ENCODE measurements around the gene GNAS-AS1.

The GNAS-AS1 gene

DNA sequence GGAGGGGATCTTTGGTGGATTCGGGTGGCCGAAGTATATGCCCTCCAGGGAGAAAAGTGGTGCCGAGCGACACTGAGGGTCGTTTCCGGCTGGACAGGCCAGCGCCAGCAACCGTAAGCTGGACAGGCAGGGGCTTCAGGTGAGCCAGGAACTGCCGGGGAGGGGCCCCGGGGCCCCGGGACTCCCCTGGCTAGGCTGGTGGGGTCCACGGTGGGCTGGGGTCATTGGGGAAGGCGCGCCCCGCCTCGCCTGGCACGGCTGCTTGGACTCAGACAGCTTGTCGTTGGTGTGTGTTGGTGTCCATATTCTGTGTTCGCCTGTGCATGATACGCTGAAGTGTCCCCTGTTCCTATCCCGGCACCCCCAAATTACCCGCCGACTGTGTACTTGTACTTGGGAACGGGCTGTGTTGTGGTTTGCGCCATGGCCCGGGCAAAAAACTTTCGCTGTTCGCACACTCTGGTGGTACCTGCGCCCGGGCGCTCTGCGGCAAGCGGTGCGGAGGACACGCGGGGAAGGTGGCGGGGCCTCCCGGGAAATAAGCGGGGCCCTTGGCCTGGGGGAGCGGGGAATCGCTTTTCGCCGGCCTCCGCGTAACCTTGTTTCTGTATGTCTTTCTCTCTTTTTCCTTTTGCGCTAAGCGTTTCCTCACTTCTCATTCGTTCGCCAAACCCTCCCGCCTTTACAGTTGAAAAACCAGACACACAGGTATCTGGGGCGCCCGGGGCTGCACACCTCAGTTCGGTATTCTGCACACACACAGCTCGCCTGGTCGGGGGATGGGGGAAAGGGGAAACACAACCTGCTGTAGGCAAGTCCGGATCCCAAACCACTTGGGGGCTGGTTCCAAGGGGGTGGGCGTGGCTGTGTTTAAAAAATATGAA, 5.0 kb upstream of the GNAS-AS1 start:
- Histone ChIP-seq H3K79me1 (replicated peaks; ENCODE audit: low read length, poor library complexity, severe bottlenecking) (no peaks in the 10 kb centered on the region), H3K9ac (ENCODE audit: low read length) (no peak overlapping the region), H2BK12ac (ENCODE audit: low read length in 2 of 2) (no peak overlapping the region), H3K14ac (ENCODE audit: low read length in 2 of 2) (no peak overlapping the region), H3K36me3 (ENCODE audit: control insufficient read depth in 1 of 2, insufficient read depth in 2 of 2, low read depth in 1 of 2, low read length in 2 of 2) (no peaks in the 10 kb centered on the region), H3K18ac (ENCODE audit: low read depth in 1 of 2, low read length in 2 of 2) (no peak overlapping the region), H2BK5ac (ENCODE audit: low read depth, low read length, poor library complexity, severe bottlenecking) (no peak overlapping the region), H4K91ac (ENCODE audit: low read length) (no peak overlapping the region), H3K4me2 (ENCODE audit: low read length, poor library complexity, severe bottlenecking) (peak overlapping the region; percentile 55), H3K9me3 (ENCODE audit: control insufficient read depth, low read length) (no peaks in the 10 kb centered on the region), H2BK120ac (ENCODE audit: low read depth, low read length) (no peak overlapping the region), H2AFZ (ENCODE audit: low read depth, low read length) (no peak overlapping the region), H3K4me3 (ENCODE audit: insufficient read depth in 1 of 2, low read depth in 1 of 2, low read length in 2 of 2) (peak overlapping the region in 1 of 2 experiments; percentile 41), H2BK15ac (ENCODE audit: low read depth, poor library complexity, severe bottlenecking) (no peak overlapping the region), H3K27me3 (ENCODE audit: control insufficient read depth in 1 of 2, insufficient read depth in 1 of 2, low read length in 2 of 2) (peaks cover 66% of the 10 kb centered on the region in 2 experiments), H2AK5ac (ENCODE audit: low read length, severe bottlenecking) (no peak overlapping the region), H3K4me1 (ENCODE audit: control insufficient read depth, insufficient read depth, low read depth, low read length) (peaks cover 36% of the 10 kb centered on the region), H3K27ac (ENCODE audit: low read length, poor library complexity, severe bottlenecking) (no peak overlapping the region), H3K4ac (ENCODE audit: low read depth in 1 of 2, low read length in 2 of 2) (no peak overlapping the region), H4K8ac (ENCODE audit: low read length) (no peak overlapping the region), H3K23ac (ENCODE audit: low read length in 2 of 2) (no peak overlapping the region)
- DNase-seq, result no peak
- WGBS, result 60% methylated on average over 57 of the region's 57 CpGs

DNA sequence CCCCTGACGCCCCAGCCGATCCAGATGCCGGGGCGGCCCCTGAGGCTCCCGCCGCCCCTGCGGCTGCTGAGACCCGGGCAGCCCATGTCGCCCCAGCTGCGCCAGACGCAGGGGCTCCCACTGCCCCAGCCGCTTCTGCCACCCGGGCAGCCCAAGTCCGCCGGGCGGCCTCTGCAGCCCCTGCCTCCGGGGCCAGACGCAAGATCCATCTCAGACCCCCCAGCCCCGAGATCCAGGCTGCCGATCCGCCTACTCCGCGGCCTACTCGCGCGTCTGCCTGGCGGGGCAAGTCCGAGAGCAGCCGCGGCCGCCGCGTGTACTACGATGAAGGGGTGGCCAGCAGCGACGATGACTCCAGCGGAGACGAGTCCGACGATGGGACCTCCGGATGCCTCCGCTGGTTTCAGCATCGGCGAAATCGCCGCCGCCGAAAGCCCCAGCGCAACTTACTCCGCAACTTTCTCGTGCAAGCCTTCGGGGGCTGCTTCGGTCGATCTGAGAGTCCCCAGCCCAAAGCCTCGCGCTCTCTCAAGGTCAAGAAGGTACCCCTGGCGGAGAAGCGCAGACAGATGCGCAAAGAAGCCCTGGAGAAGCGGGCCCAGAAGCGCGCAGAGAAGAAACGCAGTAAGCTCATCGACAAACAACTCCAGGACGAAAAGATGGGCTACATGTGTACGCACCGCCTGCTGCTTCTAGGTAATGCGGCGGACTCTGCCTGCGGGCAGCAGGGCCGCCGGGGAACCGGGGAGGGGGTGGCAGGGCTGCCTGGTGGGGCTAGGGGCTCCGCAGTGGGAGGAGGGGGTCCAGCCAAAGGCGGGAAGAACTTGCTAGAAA, 4.2 kb upstream of the GNAS-AS1 start:
- no peak overlapping the region for H3K18ac ChIP-seq (ENCODE audit: low read depth in 1 of 2, low read length in 2 of 2)
- H2AFZ ChIP-seq (ENCODE audit: low read depth, low read length), result no peak overlapping the region
- H3K79me1 ChIP-seq (replicated peaks; ENCODE audit: low read length, poor library complexity, severe bottlenecking), result peaks cover 2% of the 10 kb centered on the region
- no peak overlapping the region for H3K9ac ChIP-seq (ENCODE audit: low read length)
- H3K27me3 ChIP-seq (ENCODE audit: control insufficient read depth in 1 of 2, insufficient read depth in 1 of 2, low read length in 2 of 2), result peaks cover 62 to 70% of the 10 kb centered on the region in 2 experiments
- H4K91ac ChIP-seq (ENCODE audit: low read length), result no peak overlapping the region
- peak overlapping the region; percentile 12 to 51 for H3K4me3 ChIP-seq (ENCODE audit: insufficient read depth in 1 of 2, low read depth in 1 of 2, low read length in 2 of 2)
- 57% methylated on average over 72 of the region's 75 CpGs for WGBS
- DNase-seq, result no peak
- H3K4me1 ChIP-seq (ENCODE audit: control insufficient read depth, insufficient read depth, low read depth, low read length), result peaks cover 36% of the 10 kb centered on the region
- no peak overlapping the region for H3K27ac ChIP-seq (ENCODE audit: low read length, poor library complexity, severe bottlenecking)
- no peak overlapping the region for H2AK5ac ChIP-seq (ENCODE audit: low read length, severe bottlenecking)
- H2BK12ac ChIP-seq (ENCODE audit: low read length in 2 of 2), result no peak overlapping the region
- no peak overlapping the region for H3K23ac ChIP-seq (ENCODE audit: low read length in 2 of 2)
- H3K4ac ChIP-seq (ENCODE audit: low read depth in 1 of 2, low read length in 2 of 2), result no peak overlapping the region
- H2BK5ac ChIP-seq (ENCODE audit: low read depth, low read length, poor library complexity, severe bottlenecking), result no peak overlapping the region
- H3K36me3 ChIP-seq (ENCODE audit: control insufficient read depth in 1 of 2, insufficient read depth in 2 of 2, low read depth in 1 of 2, low read length in 2 of 2), result no peaks in the 10 kb centered on the region
- no peak overlapping the region for H3K14ac ChIP-seq (ENCODE audit: low read length in 2 of 2)
- no peak overlapping the region for H4K8ac ChIP-seq (ENCODE audit: low read length)
- H3K4me2 ChIP-seq (ENCODE audit: low read length, poor library complexity, severe bottlenecking), result peak overlapping the region; percentile 41
- H2BK15ac ChIP-seq (ENCODE audit: low read depth, poor library complexity, severe bottlenecking), result peak overlapping the region; percentile 45
- H2BK120ac ChIP-seq (ENCODE audit: low read depth, low read length), result no peak overlapping the region
- no peaks in the 10 kb centered on the region for H3K9me3 ChIP-seq (ENCODE audit: control insufficient read depth, low read length)

DNA sequence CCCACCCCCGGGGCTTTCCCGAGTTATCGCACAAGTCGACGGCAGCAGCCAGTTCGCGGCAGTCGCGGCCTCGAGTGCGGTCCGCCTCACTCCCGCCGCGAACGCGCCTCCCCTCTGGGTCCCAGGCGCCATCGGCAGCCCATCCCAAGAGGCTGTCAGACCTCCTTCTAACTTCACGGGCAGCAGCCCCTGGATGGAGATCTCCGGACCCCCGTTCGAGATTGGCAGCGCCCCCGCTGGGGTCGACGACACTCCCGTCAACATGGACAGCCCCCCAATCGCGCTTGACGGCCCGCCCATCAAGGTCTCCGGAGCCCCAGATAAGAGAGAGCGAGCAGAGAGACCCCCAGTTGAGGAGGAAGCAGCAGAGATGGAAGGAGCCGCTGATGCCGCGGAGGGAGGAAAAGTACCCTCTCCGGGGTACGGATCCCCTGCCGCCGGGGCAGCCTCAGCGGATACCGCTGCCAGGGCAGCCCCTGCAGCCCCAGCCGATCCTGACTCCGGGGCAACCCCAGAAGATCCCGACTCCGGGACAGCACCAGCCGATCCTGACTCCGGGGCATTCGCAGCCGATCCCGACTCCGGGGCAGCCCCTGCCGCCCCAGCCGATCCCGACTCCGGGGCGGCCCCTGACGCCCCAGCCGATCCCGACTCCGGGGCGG, 3.4 kb upstream of the GNAS-AS1 start:
- no peak overlapping the region for H3K14ac ChIP-seq (ENCODE audit: low read length in 2 of 2)
- no peak overlapping the region for H3K23ac ChIP-seq (ENCODE audit: low read length in 2 of 2)
- peak overlapping the region; percentile 41 for H3K4me2 ChIP-seq (ENCODE audit: low read length, poor library complexity, severe bottlenecking)
- H3K4ac ChIP-seq (ENCODE audit: low read depth in 1 of 2, low read length in 2 of 2), result no peak overlapping the region
- no peak overlapping the region for H2BK12ac ChIP-seq (ENCODE audit: low read length in 2 of 2)
- H2BK5ac ChIP-seq (ENCODE audit: low read depth, low read length, poor library complexity, severe bottlenecking), result no peak overlapping the region
- H3K36me3 ChIP-seq (ENCODE audit: control insufficient read depth in 1 of 2, insufficient read depth in 2 of 2, low read depth in 1 of 2, low read length in 2 of 2), result no peaks in the 10 kb centered on the region
- no peak overlapping the region for H4K8ac ChIP-seq (ENCODE audit: low read length)
- no peak overlapping the region for H3K9ac ChIP-seq (ENCODE audit: low read length)
- peaks cover 59 to 74% of the 10 kb centered on the region in 2 experiments for H3K27me3 ChIP-seq (ENCODE audit: control insufficient read depth in 1 of 2, insufficient read depth in 1 of 2, low read length in 2 of 2)
- no peaks in the 10 kb centered on the region for H3K9me3 ChIP-seq (ENCODE audit: control insufficient read depth, low read length)
- H3K18ac ChIP-seq (ENCODE audit: low read depth in 1 of 2, low read length in 2 of 2), result no peak overlapping the region
- no peak overlapping the region for H2AFZ ChIP-seq (ENCODE audit: low read depth, low read length)
- peaks cover 2% of the 10 kb centered on the region for H3K79me1 ChIP-seq (replicated peaks; ENCODE audit: low read length, poor library complexity, severe bottlenecking)
- DNase-seq, result no peak
- peaks cover 36% of the 10 kb centered on the region for H3K4me1 ChIP-seq (ENCODE audit: control insufficient read depth, insufficient read depth, low read depth, low read length)
- H3K27ac ChIP-seq (ENCODE audit: low read length, poor library complexity, severe bottlenecking), result no peak overlapping the region
- H4K91ac ChIP-seq (ENCODE audit: low read length), result no peak overlapping the region
- no peak overlapping the region for H2AK5ac ChIP-seq (ENCODE audit: low read length, severe bottlenecking)
- H2BK120ac ChIP-seq (ENCODE audit: low read depth, low read length), result no peak overlapping the region
- 66% methylated on average over 63 of the region's 63 CpGs for WGBS
- no peak overlapping the region for H2BK15ac ChIP-seq (ENCODE audit: low read depth, poor library complexity, severe bottlenecking)
- no peak overlapping the region for H3K4me3 ChIP-seq (ENCODE audit: insufficient read depth in 1 of 2, low read depth in 1 of 2, low read length in 2 of 2)
